HG03460 (cell line): ENCODE measurements around the gene SHISA9.

Experiments
- ATAC-seq: cut with Tn5 transposase; IDR thresholded peaks from one replicate; pipeline ENCODE4 v1.9.1; 2021; ENCODE audit not compliant: unreplicated experiment

The SHISA9 gene

GRCh38 chr16:13110124-13110796, 208.9 kb downstream of the SHISA9 start:
- ATAC-seq: no peak

- ATAC-seq: no peak
These were observed 210.3 kb downstream of the SHISA9 start for GRCh38 chr16:13111747-13112146.

- no peak for ATAC-seq
These were observed 212.3 kb downstream of the SHISA9 start for GRCh38 chr16:13113741-13114140.

GRCh38 chr16:13118091-13118490, 216.7 kb downstream of the SHISA9 start:
- no peak for ATAC-seq

GRCh38 chr16:13120091-13120490, 218.7 kb downstream of the SHISA9 start:
- ATAC-seq: no peak

- ATAC-seq: no peak
These were observed 219.2 kb downstream of the SHISA9 start for GRCh38 chr16:13120557-13120956.

- ATAC-seq: no peak
These were observed 222.6 kb downstream of the SHISA9 start for GRCh38 chr16:13123991-13124390.

- no peak for ATAC-seq
These were observed 225.7 kb downstream of the SHISA9 start for GRCh38 chr16:13127144-13127543.

- ATAC-seq: no peak
These were observed 229.2 kb downstream of the SHISA9 start for GRCh38 chr16:13130586-13130985.

- ATAC-seq: no peak
These were observed 233.4 kb downstream of the SHISA9 start for GRCh38 chr16:13134836-13135235.

GRCh38 chr16:13136901-13137300, 235.5 kb downstream of the SHISA9 start:
- ATAC-seq: no peak

- no peak for ATAC-seq
These were observed 237.1 kb downstream of the SHISA9 start for GRCh38 chr16:13138528-13138927.

- ATAC-seq: no peak
These were observed 238.4 kb downstream of the SHISA9 start for GRCh38 chr16:13139661-13140241.

GRCh38 chr16:13143551-13143950, 242.2 kb downstream of the SHISA9 start:
- no peak for ATAC-seq

- ATAC-seq: no peak
These were observed 245.4 kb downstream of the SHISA9 start for GRCh38 chr16:13146829-13147228.

GRCh38 chr16:13148294-13148693, 246.9 kb downstream of the SHISA9 start:
- ATAC-seq: no peak

GRCh38 chr16:13148836-13149235, 247.4 kb downstream of the SHISA9 start:
- no peak for ATAC-seq

- ATAC-seq: no peak
These were observed 248.9 kb downstream of the SHISA9 start for GRCh38 chr16:13150181-13150885.

GRCh38 chr16:13153696-13154095, 252.3 kb downstream of the SHISA9 start:
- ATAC-seq: no peak

- no peak for ATAC-seq
These were observed 253.4 kb downstream of the SHISA9 start for GRCh38 chr16:13154799-13155198.

GRCh38 chr16:13155377-13155776, 254.0 kb downstream of the SHISA9 start:
- ATAC-seq: no peak

- no peak for ATAC-seq
These were observed 254.4 kb downstream of the SHISA9 start for GRCh38 chr16:13155780-13156179.
